ENCODE measurements around the gene PGAP6. TPM values are rescaled to one million over a fixed set of nuclear protein-coding genes. Genes with fewer than 3 reads are reported as not detected.

Gene PGAP6
- total RNA-seq, 4 donors from 2014 or later: 13.8 to 30.0 (median 19.4) TPM

- TF ChIP-seq, protein P1, sequence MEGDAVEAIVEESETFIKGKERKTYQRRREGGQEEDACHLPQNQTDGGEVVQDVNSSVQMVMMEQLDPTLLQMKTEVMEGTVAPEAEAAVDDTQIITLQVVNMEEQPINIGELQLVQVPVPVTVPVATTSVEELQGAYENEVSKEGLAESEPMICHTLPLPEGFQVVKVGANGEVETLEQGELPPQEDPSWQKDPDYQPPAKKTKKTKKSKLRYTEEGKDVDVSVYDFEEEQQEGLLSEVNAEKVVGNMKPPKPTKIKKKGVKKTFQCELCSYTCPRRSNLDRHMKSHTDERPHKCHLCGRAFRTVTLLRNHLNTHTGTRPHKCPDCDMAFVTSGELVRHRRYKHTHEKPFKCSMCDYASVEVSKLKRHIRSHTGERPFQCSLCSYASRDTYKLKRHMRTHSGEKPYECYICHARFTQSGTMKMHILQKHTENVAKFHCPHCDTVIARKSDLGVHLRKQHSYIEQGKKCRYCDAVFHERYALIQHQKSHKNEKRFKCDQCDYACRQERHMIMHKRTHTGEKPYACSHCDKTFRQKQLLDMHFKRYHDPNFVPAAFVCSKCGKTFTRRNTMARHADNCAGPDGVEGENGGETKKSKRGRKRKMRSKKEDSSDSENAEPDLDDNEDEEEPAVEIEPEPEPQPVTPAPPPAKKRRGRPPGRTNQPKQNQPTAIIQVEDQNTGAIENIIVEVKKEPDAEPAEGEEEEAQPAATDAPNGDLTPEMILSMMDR (IDR thresholded peaks at IDR 0.05): no peak
- TF ChIP-seq POLR2A (IDR thresholded peaks at IDR 0.05): no peak
- peak; percentile 93 to 99 for DNase-seq (ENCODE audit: low spot score in 2 of 2)
- H3K4me3 ChIP-seq (ENCODE audit: low read depth, poor library complexity, severe bottlenecking): no peak within 1 kb of the TSS
- WGBS, 2 donors: 0% methylated on average over 20 of the region's 30 CpGs
- intact Hi-C loops (cut with DNase I; ENCODE audit: low total_unique reads): no loop called here
Measured at GRCh38 chr16:370443-370842, 11.3 kb downstream of the PGAP6 start, which contains the start of gene MRPL28. MRPL28 (minus strand) TSS chr16:370538; CDS start chr16:370218, 320 bp downstream.

DNA sequence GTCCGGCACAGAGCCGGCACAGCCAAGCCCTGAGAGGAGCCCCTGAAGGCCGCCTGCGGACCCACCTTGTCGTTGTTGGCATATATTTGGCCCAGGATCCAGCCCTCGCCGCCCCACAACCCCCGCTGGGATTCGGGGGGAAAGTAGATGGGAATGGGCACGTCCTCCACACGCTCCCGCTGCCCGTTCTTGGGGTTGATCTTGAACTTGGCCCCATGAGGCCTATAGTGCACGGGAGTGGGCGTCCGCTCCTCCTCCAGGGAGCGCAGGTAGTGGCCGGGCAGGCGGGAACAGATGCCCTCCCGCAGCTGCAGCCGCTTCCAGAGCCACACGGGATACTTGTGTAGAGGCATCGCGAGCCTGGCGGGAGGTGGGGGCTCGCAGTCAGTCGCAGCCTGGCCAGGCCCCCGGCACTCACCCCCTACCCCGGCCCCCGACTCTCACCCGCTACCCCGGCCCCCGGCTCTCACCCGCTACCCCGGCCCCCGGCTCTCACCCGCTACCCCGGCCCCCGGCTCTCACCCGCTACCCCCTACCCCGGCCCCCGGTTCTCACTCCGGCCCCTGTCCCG lies 11.8 kb downstream of the PGAP6 start:
- DNase-seq (ENCODE audit: low spot score in 2 of 2): no peak
- WGBS, 2 donors: 48 to 52% methylated on average over 15 to 30 of the region's 44 CpGs
- intact Hi-C loops (cut with DNase I; ENCODE audit: low total_unique reads): no loop called here
- H3K4me3 ChIP-seq (ENCODE audit: low read depth, poor library complexity, severe bottlenecking): no peak overlapping the region
- TF ChIP-seq, protein P1 (IDR thresholded peaks at IDR 0.05): no peak
- TF ChIP-seq POLR2A (IDR thresholded peaks at IDR 0.05): no peak

DNA sequence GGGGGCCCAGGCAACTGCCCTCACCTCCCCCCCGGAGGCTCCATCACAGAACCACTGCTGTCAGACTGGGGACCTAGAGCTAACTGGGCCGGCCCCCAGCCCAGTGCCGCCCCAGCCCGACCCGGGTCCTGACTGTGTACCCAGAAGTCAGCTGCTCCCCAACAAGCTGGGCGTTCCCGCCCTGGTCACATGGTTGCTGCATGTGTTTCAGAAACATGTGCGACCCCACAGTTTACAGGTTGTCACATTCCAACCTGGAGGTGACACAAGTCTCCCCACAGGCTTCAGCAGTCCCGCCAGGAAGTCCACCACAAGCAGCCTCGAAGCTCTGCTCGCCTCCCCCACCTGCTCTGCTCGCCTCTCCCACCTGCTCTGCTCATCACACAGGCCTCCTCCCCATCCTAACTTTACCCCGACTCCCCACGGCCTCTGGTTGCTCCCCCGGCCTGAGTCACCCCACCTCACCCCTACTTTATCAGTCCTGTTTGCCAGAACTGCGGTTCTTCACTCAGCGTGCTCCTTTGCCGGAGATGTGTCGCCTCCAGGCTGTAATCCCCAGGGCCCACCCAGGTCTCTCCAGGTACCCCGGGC lies 12.4 kb downstream of the PGAP6 start:
- DNase-seq (ENCODE audit: low spot score in 2 of 2): no peak
- TF ChIP-seq, protein P1 (IDR thresholded peaks at IDR 0.05): no peak
- TF ChIP-seq POLR2A (IDR thresholded peaks at IDR 0.05): no peak
- intact Hi-C loops (cut with DNase I; ENCODE audit: low total_unique reads): no loop called here
- 75% methylated on average over 20 of the region's 20 CpGs for WGBS, 2 donors
- H3K4me3 ChIP-seq (ENCODE audit: low read depth, poor library complexity, severe bottlenecking): no peak overlapping the region

DNA sequence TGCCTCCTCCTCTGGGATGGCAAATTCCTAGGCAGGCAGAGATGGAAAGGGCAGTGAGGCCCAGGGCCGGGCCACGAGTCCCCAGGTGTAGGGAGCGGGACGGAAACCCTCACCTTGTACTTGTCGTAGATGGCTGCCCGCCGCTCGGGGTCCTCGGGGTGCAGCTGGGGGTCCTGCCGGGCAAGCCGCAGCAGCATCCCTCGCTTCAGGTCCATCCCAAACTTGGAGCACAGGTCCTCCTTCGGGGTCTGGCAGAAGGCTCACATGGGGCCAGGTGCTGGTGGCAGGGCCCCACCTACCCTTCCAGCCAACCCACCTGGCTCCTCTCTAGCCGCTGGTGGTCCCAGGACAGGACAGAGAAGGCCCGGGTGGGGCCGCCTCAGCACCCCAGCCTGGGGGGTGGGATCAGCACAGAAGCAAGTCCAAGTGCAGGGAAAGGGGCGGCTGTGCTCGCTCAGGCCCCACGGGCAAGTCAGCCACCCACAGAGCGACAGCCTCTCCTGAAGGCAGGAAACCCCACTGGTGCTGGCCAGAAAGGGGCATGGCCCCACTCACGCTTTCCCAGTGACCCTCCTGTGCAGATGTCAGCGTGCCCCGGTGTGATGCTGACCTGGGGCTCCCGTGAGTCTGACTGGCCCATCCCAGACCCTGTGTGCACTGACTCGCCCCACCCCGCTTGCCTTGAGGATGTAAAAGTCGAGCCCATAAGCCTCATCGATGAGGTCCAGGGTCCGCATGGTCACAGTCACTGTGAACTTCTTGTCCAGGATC lies 13.2 kb downstream of the PGAP6 start:
- no peak overlapping the region for H3K4me3 ChIP-seq (ENCODE audit: low read depth, poor library complexity, severe bottlenecking)
- 91 to 92% methylated on average over 20 to 29 of the region's 29 CpGs for WGBS, 2 donors
- no peak for DNase-seq (ENCODE audit: low spot score in 2 of 2)
- intact Hi-C loops (cut with DNase I; ENCODE audit: low total_unique reads): no loop called here
- TF ChIP-seq POLR2A (IDR thresholded peaks at IDR 0.05): no peak
- TF ChIP-seq, protein P1 (IDR thresholded peaks at IDR 0.05): no peak

DNA sequence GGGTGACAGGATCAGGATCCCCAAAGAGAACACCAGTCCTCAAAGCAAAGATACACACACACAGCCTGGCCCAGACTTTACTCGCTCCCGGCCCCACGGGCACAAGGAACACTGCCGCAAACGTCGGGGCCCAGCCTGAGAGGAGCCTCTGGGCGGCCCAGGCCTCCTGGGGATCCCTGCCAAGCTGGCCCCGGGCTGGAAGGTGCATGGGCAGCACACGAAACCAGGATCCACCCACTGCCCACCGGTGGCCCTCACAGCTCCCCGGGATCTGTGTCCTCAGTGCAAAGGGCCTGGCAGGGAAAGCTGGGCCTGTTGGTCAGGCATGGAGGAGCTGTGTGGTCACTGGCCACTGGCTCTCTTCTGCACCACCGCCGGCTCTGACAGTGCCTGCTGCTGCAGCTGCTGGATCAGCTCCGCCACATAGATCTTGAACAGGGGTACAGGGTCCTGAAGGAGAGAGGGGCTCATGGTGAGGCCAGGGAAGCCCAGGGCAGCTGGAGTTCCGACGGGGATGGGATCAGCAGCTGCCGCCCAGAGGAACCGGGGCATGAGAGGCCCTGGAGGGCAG lies 14.4 kb downstream of the PGAP6 start:
- intact Hi-C loops (cut with DNase I; ENCODE audit: low total_unique reads): no loop called here
- TF ChIP-seq, protein P1 (IDR thresholded peaks at IDR 0.05): no peak
- TF ChIP-seq POLR2A (IDR thresholded peaks at IDR 0.05): no peak
- WGBS, 2 donors: 92 to 93% methylated on average over 8 to 17 of the region's 18 CpGs
- DNase-seq (ENCODE audit: low spot score in 2 of 2): no peak
- H3K4me3 ChIP-seq (ENCODE audit: low read depth, poor library complexity, severe bottlenecking): no peak overlapping the region

All from lower leg skin (tissue), 4 donors.